GM23338 (cell line): Measurements from ENCODE around the gene KLKB1. TPM values are rescaled to one million over a fixed set of nuclear protein-coding genes. Genes with fewer than 3 reads are reported as not detected.

ENCODE experiments used
- ATAC-seq: fragments of 200-7000 bp; cut with Tn5 transposase; 3 replicates; pipeline ENCODE4 v1.9.1; 2020
- DNase-seq: peaks from one replicate; pipeline ENCODE4 v3.0.0-alpha.2; 2015; ENCODE audit warnings: low spot score
- H2AFZ ChIP-seq: fragments of 200-600 bp; sonication (generic); 2 replicates; pipeline ENCODE4 v1.8.0; 2016; ENCODE audit warnings: antibody characterized with exemption, mild to moderate bottlenecking, moderate library complexity
- H3F3A ChIP-seq: fragments of 200-600 bp; sonication (generic); replicated peaks from 2 replicates; pipeline ENCODE4 v1.8.0; 2017; ENCODE audit warnings: antibody characterized with exemption, mixed run types, low read depth
- H3K27ac ChIP-seq: fragments of 200-600 bp; sonication (generic); 2 replicates; pipeline ENCODE4 v1.6.1; 2016; ENCODE audit warnings: low read depth
- H3K27me3 ChIP-seq: fragments of 200-600 bp; sonication (generic); 2 replicates; pipeline ENCODE4 v1.8.0; 2016; ENCODE audit warnings: mild to moderate bottlenecking, mixed run types, moderate library complexity; ENCODE audit not compliant: insufficient read depth
- H3K36me3 ChIP-seq: fragments of 200-600 bp; sonication (generic); 2 replicates; pipeline ENCODE4 v1.8.0; 2016; ENCODE audit warnings: mild to moderate bottlenecking; ENCODE audit not compliant: insufficient read depth
- H3K4me1 ChIP-seq: fragments of 200-600 bp; sonication (generic); 2 replicates; pipeline ENCODE4 v1.8.0; 2016; ENCODE audit warnings: mild to moderate bottlenecking, moderate library complexity; ENCODE audit not compliant: insufficient read depth
- H3K4me2 ChIP-seq: fragments of 200-600 bp; sonication (generic); 2 replicates; pipeline ENCODE4 v1.7.1; 2017; ENCODE audit warnings: mixed run types
- H3K4me3 ChIP-seq: fragments of 200-600 bp; sonication (generic); 2 replicates; pipeline ENCODE4 v1.6.1; 2016; ENCODE audit warnings: mixed run types
- H3K79me2 ChIP-seq: fragments of 200-600 bp; sonication (generic); replicated peaks from 2 replicates; pipeline ENCODE4 v1.8.0; 2017; ENCODE audit warnings: mild to moderate bottlenecking; ENCODE audit not compliant: insufficient read depth
- H3K9me2 ChIP-seq: fragments of 200-600 bp; sonication (generic); 2 replicates; pipeline ENCODE4 v1.8.0; 2017; ENCODE audit not compliant: insufficient read depth
- H4K20me1 ChIP-seq: fragments of 200-600 bp; sonication (generic); replicated peaks from 2 replicates; pipeline ENCODE4 v1.8.0; 2017; ENCODE audit warnings: mild to moderate bottlenecking; ENCODE audit not compliant: insufficient read depth
- H3K27ac Mint-ChIP-seq: 2 replicates; pipeline ENCODE4 v1.8.0; 2020; ENCODE audit warnings: inconsistent platforms, mild to moderate bottlenecking, moderate library complexity, mixed read lengths
- H3K27me3 Mint-ChIP-seq: 3 replicates; pipeline ENCODE4 v1.8.0; 2022; ENCODE audit warnings: low read depth, mild to moderate bottlenecking, moderate library complexity, mixed read lengths, inconsistent platforms; ENCODE audit not compliant: insufficient read depth, poor library complexity
- H3K36me3 Mint-ChIP-seq: 3 replicates; pipeline ENCODE4 v1.8.0; 2021; ENCODE audit warnings: low read depth, mild to moderate bottlenecking, inconsistent platforms, moderate library complexity, mixed read lengths
- H3K4me1 Mint-ChIP-seq: 3 replicates; pipeline ENCODE4 v1.8.0; 2020; ENCODE audit warnings: mild to moderate bottlenecking, inconsistent platforms, mixed read lengths
- H3K4me3 Mint-ChIP-seq: 3 replicates; pipeline ENCODE4 v1.8.0; 2021; ENCODE audit warnings: moderate library complexity, mild to moderate bottlenecking, inconsistent platforms, mixed read lengths
- H3K9me3 Mint-ChIP-seq: 3 replicates; pipeline ENCODE4 v1.8.0; 2020; ENCODE audit warnings: moderate library complexity, mild to moderate bottlenecking, inconsistent platforms, mixed read lengths
- CREB1 ChIP-seq: fragments of 250-450 bp; sonication (Bioruptor Pico); IDR thresholded peaks from 2 replicates; pipeline ENCODE4 v1.5.0; 2020; ENCODE audit warnings: low read depth, mild to moderate bottlenecking, moderate library complexity
- CTCF ChIP-seq, 2 experiments: fragments of 200-600 bp in 1 of 2; sonication (generic) in 1 of 2; conservative IDR thresholded peaks; 2 replicates each; pipeline versions ENCODE4 v1.5.1 to v1.6.1; 2016 to 2017; ENCODE audit warnings: antibody characterized with exemption in 2 of 2, low read depth in 2 of 2, mild to moderate bottlenecking in 2 of 2, moderate library complexity in 1 of 2
- EZH2 ChIP-seq: fragments of 200-600 bp; sonication (generic); IDR thresholded peaks from one replicate; pipeline ENCODE4 v1.8.0; 2017; ENCODE audit warnings: antibody characterized with exemption, mild to moderate bottlenecking, low read depth; ENCODE audit not compliant: unreplicated experiment
- JUNB ChIP-seq: IDR thresholded peaks from one replicate; pipeline ENCODE4 v1.6.1; 2016; ENCODE audit warnings: antibody characterized with exemption; ENCODE audit not compliant: unreplicated experiment
- NANOG ChIP-seq: IDR thresholded peaks from 2 replicates; pipeline ENCODE4 v1.6.1; 2016; ENCODE audit warnings: antibody characterized with exemption, borderline replicate concordance
- REST ChIP-seq: IDR thresholded peaks from one replicate; pipeline ENCODE4 v1.6.1; 2018; ENCODE audit warnings: antibody characterized with exemption; ENCODE audit not compliant: unreplicated experiment
- STAT1 ChIP-seq: IDR thresholded peaks from one replicate; pipeline ENCODE4 v1.6.1; 2016; ENCODE audit warnings: antibody characterized with exemption; ENCODE audit not compliant: unreplicated experiment
- ZNF114 ChIP-seq: fragments of 250-450 bp; sonication (Bioruptor Pico); IDR thresholded peaks from 2 replicates; pipeline ENCODE4 v1.5.0; 2020; ENCODE audit warnings: mild to moderate bottlenecking, moderate library complexity
- ZNF331 ChIP-seq: fragments of 250-450 bp; sonication (Bioruptor Pico); IDR thresholded peaks from 2 replicates; pipeline ENCODE4 v1.5.0; 2020; ENCODE audit warnings: low read depth, mild to moderate bottlenecking, moderate library complexity
- ZNF462 ChIP-seq: fragments of 250-450 bp; sonication (Bioruptor Pico); IDR thresholded peaks from 2 replicates; pipeline ENCODE4 v1.5.0; 2020; ENCODE audit warnings: mild to moderate bottlenecking, moderate library complexity
- polyA plus RNA-seq: library from polyadenylated mRNA; unstranded; fragments of >200 nt; fragmentation: Nextera tagmentation; extraction: Ambion mirVana; gene quantifications from 2 replicates; pipeline ENCODE4 v1.2.1, GENCODE V29; 2016
- total RNA-seq: library from RNA; depleted of rRNA; stranded (reverse); fragments of >200 nt; shearing (Covaris generic); gene quantifications from 2 replicates; pipeline ENCODE4 v1.2.3, GENCODE V29; 2014

The KLKB1 gene
- total and polyA plus RNA-seq, 2 experiments from 2014 or later = 8.6 to 10.9 TPM

GRCh38 chr4:186228514-186228894 is 1.2 kb downstream of the KLKB1 start (continued):
- no peak for TF ChIP-seq ZNF462 (CRISPR knock-in tag)
- TF ChIP-seq NANOG = no peak
- no peak for TF ChIP-seq JUNB
- TF ChIP-seq EZH2 = no peak
- no peak for TF ChIP-seq STAT1
- TF ChIP-seq ZNF331 = no peak
- no peak for TF ChIP-seq ZNF114 (CRISPR knock-in tag)
- no peak for TF ChIP-seq CTCF (conservative IDR thresholded peaks at IDR 0.05; ENCODE audit: low read depth in 2 of 2)

- H3K27me3 ChIP-seq = no peaks in the 10 kb centered on the region
- no peak for DNase-seq
- 0 out of 2 replicates have a peak, but pooled peaks cover 3% of the 10 kb centered on the region for H3K9me2 ChIP-seq
- no peak overlapping the region for H3K4me3 Mint-ChIP-seq
- 0 out of 2 replicates have a peak, but pooled peaks cover 4% of the 10 kb centered on the region for H3K4me1 ChIP-seq
- H2AFZ ChIP-seq = no peak overlapping the region
- H3K27me3 Mint-ChIP-seq = no peaks in the 10 kb centered on the region
- no peak overlapping the region for H3K27ac Mint-ChIP-seq
- H3K4me2 ChIP-seq = no peak overlapping the region
- no peaks in the 10 kb centered on the region for H3F3A ChIP-seq
- peaks cover 5% of the 10 kb centered on the region; the same call in 1 of the 3 replicates for H3K9me3 Mint-ChIP-seq
- peaks cover 5% of the 10 kb centered on the region; the same call in 2 of the 3 replicates for H3K36me3 Mint-ChIP-seq
- no peak overlapping the region for H3K4me3 ChIP-seq
- H3K79me2 ChIP-seq = no peaks in the 10 kb centered on the region
- no peak overlapping the region for H3K27ac ChIP-seq
- no peaks in the 10 kb centered on the region for H3K36me3 ChIP-seq
- H4K20me1 ChIP-seq = no peaks in the 10 kb centered on the region
- no peak for ATAC-seq
- peaks cover 3% of the 10 kb centered on the region; the same call in 2 of the 3 replicates for H3K4me1 Mint-ChIP-seq
- no peak for TF ChIP-seq ZNF114 (CRISPR knock-in tag)
- TF ChIP-seq CREB1 = no peak
- TF ChIP-seq REST = no peak
- no peak for TF ChIP-seq EZH2
- no peak for TF ChIP-seq NANOG
- TF ChIP-seq CTCF (conservative IDR thresholded peaks at IDR 0.05; ENCODE audit: low read depth in 2 of 2) = no peak
These were observed 7.1 kb downstream of the KLKB1 start for GRCh38 chr4:186234367-186234766.
